Natural killer cell treated with Interleukin-12 subunit alpha and Interleukin-12 subunit beta and Interleukin-15 and Interleukin-18, amount 100 ng/mL, for 72 hours (primary cell): Measurements from ENCODE around the gene SWSAP1. TPM values are rescaled to one million over a fixed set of nuclear protein-coding genes. Genes with fewer than 3 reads are reported as not detected.

ENCODE experiments used
- ATAC-seq, 2 donors: fragments of 150-1000 bp; cut with Tn5 transposase in 1 of 2; sonication (Bioruptor Pico), chemical (Tn5 transposase) in 1 of 2; 2 replicates each; pipeline ENCODE4 v1.10.0; 2021
- DNase-seq: peaks from one replicate; pipeline ENCODE4 v3.0.0; 2022; ENCODE audit warnings: low spot score
- H3K27ac Mint-ChIP-seq, 2 donors: 1 replicate in 1 of 2; 2 replicates in 1 of 2; pipeline ENCODE4 v1.8.0; 2022; ENCODE audit warnings: mixed read lengths in 2 of 2, mild to moderate bottlenecking in 1 of 2, moderate library complexity in 1 of 2
- H3K27me3 Mint-ChIP-seq, 2 donors: 1 replicate in 1 of 2; 2 replicates in 1 of 2; pipeline ENCODE4 v1.8.0; 2022; ENCODE audit warnings: mixed read lengths in 2 of 2
- H3K36me3 Mint-ChIP-seq: one replicate; pipeline ENCODE4 v1.8.0; 2022; ENCODE audit warnings: mixed read lengths
- H3K4me1 Mint-ChIP-seq, 2 donors: 1 replicate in 1 of 2; 2 replicates in 1 of 2; pipeline ENCODE4 v1.8.0; 2022; ENCODE audit warnings: low read depth in 2 of 2, mixed read lengths in 2 of 2, mild to moderate bottlenecking in 1 of 2
- H3K4me3 Mint-ChIP-seq: one replicate; pipeline ENCODE4 v1.8.0; 2022; ENCODE audit warnings: mixed read lengths
- H3K9me3 Mint-ChIP-seq: 2 replicates; pipeline ENCODE4 v1.8.0; 2022; ENCODE audit warnings: mixed read lengths
- total RNA-seq, 2 donors: library from RNA; stranded (reverse); gene quantifications; one replicate each; pipeline ENCODE4 v1.2.3, GENCODE V29; 2022

Gene SWSAP1
- total RNA-seq, 2 donors from 2014 or later: 1.6 to 3.0 TPM

DNA sequence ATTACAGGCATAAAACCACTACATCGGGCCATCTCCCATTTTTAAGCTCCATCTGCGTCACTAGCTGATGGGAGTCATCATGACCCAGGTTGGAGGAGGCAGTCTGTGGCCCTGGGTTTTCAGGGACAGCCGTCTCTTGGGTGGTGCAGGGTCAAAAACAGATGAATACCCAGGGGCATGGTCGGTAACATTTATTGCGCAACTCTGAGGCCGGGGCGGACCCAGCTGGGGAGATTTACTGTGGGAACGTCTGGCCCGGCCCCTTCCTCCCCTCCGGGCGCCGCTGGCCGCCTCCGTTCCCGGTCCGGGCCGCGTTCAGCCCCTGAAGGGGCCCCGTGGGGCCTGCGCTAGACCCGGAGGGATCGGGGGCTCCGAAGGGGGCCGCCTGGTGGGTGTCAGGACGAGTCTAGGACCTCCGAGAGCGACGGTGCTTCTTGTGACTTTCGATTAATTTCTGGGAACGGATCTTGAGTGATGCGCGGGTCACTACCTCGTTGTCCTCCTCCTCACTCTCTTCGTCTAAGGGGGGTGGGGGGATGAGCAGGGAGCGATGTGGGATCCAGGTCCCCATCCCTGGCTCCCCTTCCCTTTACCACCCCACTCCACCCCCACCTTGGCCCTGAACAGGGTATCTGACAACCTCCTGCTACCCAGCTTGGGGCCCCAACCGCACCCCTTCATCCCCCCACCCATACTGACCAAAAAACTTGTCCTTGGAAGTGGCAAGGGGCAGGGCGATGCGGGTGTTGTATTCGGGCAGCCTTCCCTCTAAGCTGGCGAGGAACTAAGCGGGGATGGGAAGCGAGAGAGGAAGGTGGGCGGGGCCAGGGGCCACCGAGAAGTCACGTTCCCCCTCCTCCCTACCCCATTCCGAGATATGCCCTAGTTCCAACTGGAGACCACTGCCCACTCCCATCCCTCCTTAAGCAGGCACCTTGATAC, 46.2 kb downstream of the SWSAP1 start:
- H3K4me3 Mint-ChIP-seq: peak overlapping the region; percentile 63
- H3K27ac Mint-ChIP-seq: no peak overlapping the region
- no peaks in the 10 kb centered on the region for H3K36me3 Mint-ChIP-seq
- peaks cover 25 to 28% of the 10 kb centered on the region in 2 donors for H3K4me1 Mint-ChIP-seq
- no peaks in the 10 kb centered on the region for H3K9me3 Mint-ChIP-seq
- H3K27me3 Mint-ChIP-seq: peaks cover 36 to 49% of the 10 kb centered on the region in 2 donors
- ATAC-seq: no peak
- peak; percentile 60 for DNase-seq

DNA sequence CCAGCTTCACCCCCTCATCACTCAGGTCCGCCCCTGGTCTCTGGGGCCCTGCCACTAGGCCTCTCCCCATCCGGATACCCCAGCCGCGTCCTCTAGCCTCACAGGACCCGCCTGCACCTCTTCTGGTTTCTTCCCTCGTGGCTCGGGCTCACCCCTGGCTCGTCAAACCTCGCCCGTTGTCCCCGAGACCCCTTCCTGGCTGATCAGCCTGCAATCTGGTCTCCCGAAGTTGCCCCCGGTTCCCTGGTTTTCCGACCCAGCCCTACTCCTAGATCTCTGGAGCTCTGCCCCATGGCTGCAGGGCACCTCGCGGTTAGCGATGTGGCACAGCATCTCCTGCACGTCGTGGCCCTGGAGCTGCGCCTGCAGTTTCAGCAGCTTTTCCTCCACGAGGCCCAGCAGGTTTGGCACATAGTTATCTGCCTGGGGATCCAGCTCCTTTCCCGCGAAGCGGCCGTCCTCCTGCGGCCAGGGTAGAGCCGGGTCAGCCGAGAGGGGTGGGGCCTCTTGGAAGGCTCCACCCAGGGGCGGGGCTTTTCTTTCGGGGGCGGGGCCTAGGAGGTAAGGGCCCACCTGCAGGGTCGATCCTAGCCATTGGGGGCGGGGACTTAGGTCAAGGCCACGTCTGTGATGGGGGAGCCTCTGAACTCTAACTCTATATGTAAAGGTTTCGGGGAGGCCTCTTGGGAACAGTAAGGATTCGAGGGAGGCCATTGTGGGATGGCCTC, 47.1 kb downstream of the SWSAP1 start:
- H3K9me3 Mint-ChIP-seq: no peaks in the 10 kb centered on the region
- H3K27ac Mint-ChIP-seq: peak overlapping the region in 1 of 2 donors; percentile 21
- H3K36me3 Mint-ChIP-seq: no peaks in the 10 kb centered on the region
- H3K4me1 Mint-ChIP-seq: peaks cover 25 to 28% of the 10 kb centered on the region in 2 donors
- peak overlapping the region; percentile 63 for H3K4me3 Mint-ChIP-seq
- ATAC-seq: peak; percentile 66 to 83
- DNase-seq: peak; percentile 69
- peaks cover 32 to 46% of the 10 kb centered on the region in 2 donors for H3K27me3 Mint-ChIP-seq

DNA sequence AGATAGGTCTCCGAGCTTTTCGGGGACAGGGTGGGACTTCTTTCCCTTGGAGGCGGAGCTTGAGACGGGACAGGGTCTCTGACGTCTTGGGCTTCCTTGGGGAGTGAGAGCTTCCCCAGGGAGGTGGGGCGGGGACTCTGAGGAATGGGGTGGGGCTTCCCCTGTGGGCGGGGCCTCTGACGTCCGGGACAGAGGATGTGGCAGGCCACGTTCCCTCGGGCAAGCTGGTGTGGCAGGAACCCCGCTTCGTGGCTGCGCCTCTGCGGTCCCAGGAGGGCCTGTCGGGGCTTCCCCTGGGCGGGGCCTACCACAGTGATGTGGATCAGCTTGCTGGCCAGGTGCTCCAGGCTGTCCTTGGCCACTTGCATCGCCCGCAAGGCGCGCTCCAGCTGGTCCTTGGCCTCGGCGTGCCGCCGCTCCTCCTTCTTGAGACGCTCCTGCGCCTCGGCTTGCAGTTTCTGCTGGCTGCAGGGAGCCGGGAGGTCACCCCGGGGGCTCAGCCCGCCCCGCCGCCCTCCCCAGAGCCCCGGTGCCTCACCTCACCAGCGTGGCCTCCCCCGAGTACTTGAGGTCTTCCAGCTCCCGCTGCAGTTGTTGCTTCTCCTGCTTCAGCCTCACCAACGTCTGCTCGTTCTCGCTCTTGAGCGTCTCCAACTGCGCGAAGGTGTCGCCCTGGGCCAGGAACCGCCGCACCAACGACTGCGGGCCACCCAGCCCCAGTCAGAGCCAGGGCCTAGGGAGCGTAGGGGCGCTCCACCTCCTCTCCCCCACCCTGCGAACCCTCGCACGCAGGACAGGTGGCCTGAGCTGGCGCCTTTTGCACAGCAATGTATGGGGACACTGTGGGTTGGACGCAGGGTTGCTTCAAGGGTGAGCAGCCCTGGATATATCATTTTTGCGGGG, 47.9 kb downstream of the SWSAP1 start:
- H3K27ac Mint-ChIP-seq: no peak overlapping the region
- no peaks in the 10 kb centered on the region for H3K9me3 Mint-ChIP-seq
- H3K4me1 Mint-ChIP-seq: peaks cover 25 to 28% of the 10 kb centered on the region in 2 donors
- peak overlapping the region; percentile 63 for H3K4me3 Mint-ChIP-seq
- H3K36me3 Mint-ChIP-seq: no peaks in the 10 kb centered on the region
- H3K27me3 Mint-ChIP-seq: peaks cover 31 to 42% of the 10 kb centered on the region in 2 donors
- peak; percentile 88 for DNase-seq
- peak; percentile 78 to 89 for ATAC-seq

DNA sequence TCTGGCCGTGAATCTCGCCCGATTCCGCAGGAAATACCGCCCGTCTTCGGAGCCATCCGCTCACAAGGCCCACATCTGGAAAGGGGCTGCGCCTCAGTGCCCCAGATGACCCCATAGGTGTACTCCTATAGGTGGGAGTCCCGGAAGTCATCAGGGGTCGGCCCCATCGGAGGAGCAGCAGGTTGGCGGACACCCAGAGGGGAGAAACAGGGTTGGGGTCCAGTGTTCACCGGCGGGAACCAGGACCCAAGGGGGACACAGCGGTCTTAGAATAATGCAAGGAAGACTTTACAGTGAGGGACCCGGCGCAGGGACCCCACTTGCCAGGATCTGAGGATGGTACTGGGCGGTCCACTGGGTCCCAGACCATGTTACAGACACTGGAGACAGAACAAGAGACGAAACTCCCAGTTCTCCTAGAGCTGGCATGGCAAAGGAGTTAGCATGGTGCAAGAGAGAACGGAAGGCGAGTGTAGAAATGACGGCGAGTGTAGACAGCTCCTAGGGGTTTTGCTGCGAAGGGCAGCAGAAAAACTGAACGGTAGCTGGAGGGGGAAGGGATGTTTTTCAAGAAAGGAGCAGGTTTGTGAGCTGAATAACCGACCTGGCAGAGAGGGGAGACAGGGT, 48.8 kb downstream of the SWSAP1 start:
- Mint-ChIP-seq H3K27me3 (peaks cover 24 to 33% of the 10 kb centered on the region in 2 donors), H3K4me3 (peak overlapping the region; percentile 63)

DNA sequence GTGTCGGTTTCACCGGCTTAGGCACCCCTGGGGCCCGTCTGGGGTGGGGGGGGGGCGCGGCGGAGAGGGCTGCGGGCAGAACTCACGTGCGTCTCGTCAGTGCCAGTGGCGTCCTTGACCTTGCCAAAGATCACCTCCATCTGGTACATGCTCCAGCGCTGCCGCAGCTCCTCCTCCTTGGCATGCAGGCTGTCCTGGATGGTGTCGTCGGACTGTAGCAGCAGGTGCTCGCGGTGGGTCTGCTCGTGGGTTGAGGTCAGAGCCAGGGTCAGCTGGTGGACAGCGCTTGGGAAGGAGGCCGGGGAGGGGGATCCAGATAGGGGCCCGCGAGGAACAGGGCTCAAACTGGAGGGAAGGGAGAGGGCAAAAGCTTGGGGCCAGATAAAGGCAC, 49.3 kb downstream of the SWSAP1 start:
- peaks cover 25 to 28% of the 10 kb centered on the region in 2 donors for H3K4me1 Mint-ChIP-seq
- H3K9me3 Mint-ChIP-seq: no peaks in the 10 kb centered on the region
- peaks cover 22 to 28% of the 10 kb centered on the region in 2 donors for H3K27me3 Mint-ChIP-seq
- DNase-seq (peak; percentile 58), ATAC-seq (no peak)
- no peaks in the 10 kb centered on the region for H3K36me3 Mint-ChIP-seq
- no peak overlapping the region for H3K4me3 Mint-ChIP-seq
- H3K27ac Mint-ChIP-seq: no peak overlapping the region

More for the DNA sequence above, 48.8 kb downstream of the SWSAP1 start:
- ATAC-seq: no peak
- Mint-ChIP-seq H3K36me3 (no peaks in the 10 kb centered on the region), H3K9me3 (no peaks in the 10 kb centered on the region), H3K4me1 (peaks cover 25 to 28% of the 10 kb centered on the region in 2 donors), H3K27ac (no peak overlapping the region)
- DNase-seq: peak; percentile 58

Other genes starting within 250 kb of the SWSAP1 start
- 10 to 100 TPM; 26.6 to 48.3 TPM for gene SPC24, start 218.9 kb upstream of the SWSAP1 start, total RNA-seq
- gene KANK2, start 177.1 kb upstream of the SWSAP1 start, total RNA-seq: 1 to 10 TPM; 3.9 to 5.2 TPM
- not detected for gene ANGPTL8, start 135.0 kb upstream of the SWSAP1 start, total RNA-seq
- 1 to 10 TPM; 1.7 to 2.6 TPM for gene DOCK6, start 112.1 kb upstream of the SWSAP1 start, total RNA-seq
- not detected for gene TSPAN16, start 78.5 kb upstream of the SWSAP1 start, total RNA-seq
- gene RAB3D, start 35.0 kb upstream of the SWSAP1 start, total RNA-seq: 10 to 100 TPM; 17.5 to 33.4 TPM
- 10 to 100 TPM; 35.8 to 54.3 TPM for gene TMEM205, start 28.4 kb upstream of the SWSAP1 start, total RNA-seq
- 10 to 100 TPM; 26.5 to 37.8 TPM for gene CCDC159, start 28.1 kb upstream of the SWSAP1 start, total RNA-seq
- 10 to 100 TPM in 1 of 2 donors, 1 to 10 TPM in 1; 9.4 to 11.3 TPM for gene PLPPR2, start 19.2 kb upstream of the SWSAP1 start, total RNA-seq
- gene EPOR, start 9.6 kb downstream of the SWSAP1 start, total RNA-seq: 1 to 10 TPM; 3.0 to 5.1 TPM
- gene RGL3, start 44.6 kb downstream of the SWSAP1 start, total RNA-seq: not detected
- gene ODAD3, start 60.5 kb downstream of the SWSAP1 start, total RNA-seq: not detected
- 100 to 1,000 TPM; 303 to 321 TPM for gene PRKCSH, start 61.0 kb downstream of the SWSAP1 start, total RNA-seq
- under 1 TPM in 1 of 2 donors, not detected in 1; 0.40 TPM for gene ELAVL3, start 106.4 kb downstream of the SWSAP1 start, total RNA-seq
- 10 to 100 TPM; 23.7 to 23.8 TPM for gene ZNF653, start 131.2 kb downstream of the SWSAP1 start, total RNA-seq
- 10 to 100 TPM; 27.0 to 37.3 TPM for gene ECSIT, start 154.5 kb downstream of the SWSAP1 start, total RNA-seq
- gene CNN1, start 164.2 kb downstream of the SWSAP1 start, total RNA-seq: not detected
- 10 to 100 TPM; 58.3 to 95.1 TPM for gene ELOF1, start 184.6 kb downstream of the SWSAP1 start, total RNA-seq
- 1 to 10 TPM; 3.0 to 3.5 TPM for gene ACP5, start 203.0 kb downstream of the SWSAP1 start, total RNA-seq
- 1 to 10 TPM; 5.1 to 6.8 TPM for gene ZNF627, start 222.8 kb downstream of the SWSAP1 start, total RNA-seq